HG03521 (cell line): ENCODE measurements around the gene ABHD8.

Experiments
- ATAC-seq: cut with Tn5 transposase; IDR thresholded peaks from one replicate; pipeline ENCODE4 v1.9.1; 2021; ENCODE audit warnings: mild to moderate bottlenecking, moderate library complexity; ENCODE audit not compliant: unreplicated experiment

ABHD8 gene

GRCh38 chr19:17334414-17335409 is 31.5 kb upstream of the ABHD8 start, which contains the start of gene ANO8:
TSS of gene ANO8 (minus strand) at chr19:17334855. CDS start at chr19:17334670, 185 bp downstream.
- ATAC-seq: no peak

GRCh38 chr19:17333611-17334413 is 30.6 kb upstream of the ABHD8 start:
- ATAC-seq: no peak

GRCh38 chr19:17332677-17333581 is 29.7 kb upstream of the ABHD8 start:
- ATAC-seq: no peak

GRCh38 chr19:17332360-17332676 is 29.1 kb upstream of the ABHD8 start:
- ATAC-seq: no peak

GRCh38 chr19:17331045-17331558 is 27.9 kb upstream of the ABHD8 start:
- no peak for ATAC-seq

GRCh38 chr19:17330262-17331044 is 27.2 kb upstream of the ABHD8 start:
- no peak for ATAC-seq

- no peak for ATAC-seq
These were observed 26.4 kb upstream of the ABHD8 start for GRCh38 chr19:17329366-17330261.

GRCh38 chr19:17328517-17329365 is 25.5 kb upstream of the ABHD8 start:
- ATAC-seq: no peak

GRCh38 chr19:17327654-17328516 is 24.7 kb upstream of the ABHD8 start:
- ATAC-seq: no peak

GRCh38 chr19:17327068-17327653 is 23.9 kb upstream of the ABHD8 start:
- ATAC-seq: no peak

- ATAC-seq: no peak
These were observed 23.4 kb upstream of the ABHD8 start for GRCh38 chr19:17326595-17326966.

GRCh38 chr19:17325881-17326594 is 22.8 kb upstream of the ABHD8 start:
- ATAC-seq: no peak

- ATAC-seq: no peak
These were observed 21.9 kb upstream of the ABHD8 start for GRCh38 chr19:17325133-17325532.

GRCh38 chr19:17324357-17325114 is 21.3 kb upstream of the ABHD8 start:
- no peak for ATAC-seq

GRCh38 chr19:17323964-17324332 is 20.7 kb upstream of the ABHD8 start:
- ATAC-seq: no peak
